CD14-positive monocyte (primary cell): Measurements from ENCODE around the gene MDFI. TPM values are rescaled to one million over a fixed set of nuclear protein-coding genes. Genes with fewer than 3 reads are reported as not detected.

Source experiments
- DNase-seq, 3 donors: peaks; one replicate each; pipeline ENCODE4 v3.0.0-alpha.2; 2011 to 2022
- H2AFZ ChIP-seq: 2 replicates; pipeline ENCODE4 v1.6.0; 2012; ENCODE audit warnings: mild to moderate bottlenecking, low read depth, low read length, inconsistent platforms; ENCODE audit not compliant: insufficient read depth, poor library complexity, severe bottlenecking
- H3K27ac ChIP-seq, 2 donors: 1 replicate in 1 of 2; 2 replicates in 1 of 2; pipeline ENCODE4 v1.5.1; 2012 to 2013; ENCODE audit warnings: low read length in 2 of 2, control low read depth in 1 of 2, inconsistent platforms in 1 of 2, low read depth in 1 of 2, mild to moderate bottlenecking in 1 of 2
- H3K27me3 ChIP-seq, 2 donors: one replicate each; pipeline versions ENCODE4 v1.6.0 to v1.6.1; 2011 to 2013; ENCODE audit warnings: low read length in 2 of 2; ENCODE audit not compliant: control insufficient read depth in 2 of 2, insufficient read depth in 2 of 2
- H3K36me3 ChIP-seq, 2 donors: replicated peaks in 1 of 2; 1 replicate in 1 of 2; 2 replicates in 1 of 2; pipeline versions ENCODE4 v1.5.1 to v1.6.1; 2012 to 2013; ENCODE audit warnings: low read length in 2 of 2, control low read depth in 1 of 2, inconsistent platforms in 1 of 2, mild to moderate bottlenecking in 1 of 2; ENCODE audit not compliant: insufficient read depth in 2 of 2, control insufficient read depth in 1 of 2
- H3K4me1 ChIP-seq, 2 donors: 1 replicate in 1 of 2; 2 replicates in 1 of 2; pipeline versions ENCODE4 v1.5.1 to v1.6.1; 2012 to 2013; ENCODE audit warnings: low read length in 2 of 2, control low read depth in 1 of 2, inconsistent platforms in 1 of 2, mild to moderate bottlenecking in 1 of 2, moderate library complexity in 1 of 2; ENCODE audit not compliant: insufficient read depth in 2 of 2, control insufficient read depth in 1 of 2
- H3K4me2 ChIP-seq: replicated peaks from 2 replicates; pipeline ENCODE3; 2012; ENCODE audit warnings: low read length, moderate library complexity, mild to moderate bottlenecking; ENCODE audit not compliant: poor library complexity, severe bottlenecking; ENCODE audit errors: extremely low read depth
- H3K4me3 ChIP-seq, 3 experiments: fragments of 200-600 bp in 1 of 3; sonication (generic) in 1 of 3; replicated peaks in 1 of 3; 1 replicate in 2 of 3; 2 replicates in 1 of 3; pipeline ENCODE4 v1.5.1; 2011 to 2013; ENCODE audit warnings: low read length in 3 of 3, mild to moderate bottlenecking in 3 of 3, control low read depth in 2 of 3, low read depth in 2 of 3, inconsistent platforms in 1 of 3, moderate library complexity in 1 of 3
- H3K79me2 ChIP-seq: 2 replicates; pipeline ENCODE4 v1.6.0; 2012; ENCODE audit warnings: mild to moderate bottlenecking, control low read depth, inconsistent platforms, low read length, moderate library complexity; ENCODE audit not compliant: insufficient read depth
- H3K9ac ChIP-seq: 2 replicates; pipeline ENCODE4 v1.6.0; 2017; ENCODE audit warnings: low read length, mild to moderate bottlenecking; ENCODE audit not compliant: insufficient read depth, poor library complexity, severe bottlenecking
- H3K9me3 ChIP-seq, 2 donors: replicated peaks in 1 of 2; 1 replicate in 1 of 2; 2 replicates in 1 of 2; pipeline versions ENCODE4 v1.5.1 to v1.6.1; 2012 to 2013; ENCODE audit warnings: low read length in 2 of 2, control low read depth in 1 of 2; ENCODE audit not compliant: control insufficient read depth in 1 of 2, insufficient read depth in 1 of 2
- H4K20me1 ChIP-seq: 2 replicates; pipeline ENCODE4 v1.6.0; 2012; ENCODE audit warnings: mild to moderate bottlenecking, low read length, control low read depth, moderate library complexity; ENCODE audit not compliant: insufficient read depth
- H3K27ac Mint-ChIP-seq, 7 donors: one replicate each; pipeline ENCODE4 v1.8.0; 2020; ENCODE audit warnings: mild to moderate bottlenecking in 7 of 7, mixed read lengths in 7 of 7, moderate library complexity in 6 of 7, inconsistent platforms in 2 of 7
- H3K27me3 Mint-ChIP-seq, 3 donors: one replicate each; pipeline ENCODE4 v1.8.0; 2021 to 2022; ENCODE audit warnings: low read depth in 3 of 3, mild to moderate bottlenecking in 3 of 3, mixed read lengths in 3 of 3, moderate library complexity in 3 of 3, inconsistent platforms in 1 of 3
- H3K36me3 Mint-ChIP-seq, 2 donors: one replicate each; pipeline ENCODE4 v1.8.0; 2020; ENCODE audit warnings: mixed read lengths in 2 of 2, inconsistent platforms in 1 of 2, mild to moderate bottlenecking in 1 of 2
- H3K4me1 Mint-ChIP-seq: one replicate; pipeline ENCODE4 v1.8.0; 2020; ENCODE audit warnings: mild to moderate bottlenecking, mixed read lengths
- H3K4me3 Mint-ChIP-seq, 2 donors: one replicate each; pipeline ENCODE4 v1.8.0; 2020; ENCODE audit warnings: mild to moderate bottlenecking in 2 of 2, mixed read lengths in 2 of 2, moderate library complexity in 1 of 2
- H3K9me3 Mint-ChIP-seq, 7 donors: one replicate each; pipeline ENCODE4 v1.8.0; 2020 to 2022; ENCODE audit warnings: mixed read lengths in 7 of 7, mild to moderate bottlenecking in 6 of 7, moderate library complexity in 6 of 7, inconsistent platforms in 2 of 7
- WGBS: methylation state at CpG from one replicate; pipeline ENCODE4 v1.1.5; 2013; ENCODE audit warnings: missing lambda C conversion rate; ENCODE audit not compliant: insufficient coverage; 5-methylcytosine and 5-hydroxymethylcytosine counted together
- intact Hi-C, 2 donors: fragments of 100-400 bp; cut with micrococcal nuclease; formaldehyde crosslinking; loops; one replicate each; pipeline versions ENCODE4 v1.15.0 to v1.15.1; 2023
- polyA plus RNA-seq, 3 donors: library from polyadenylated mRNA; depleted of rRNA in 1 of 3; unstranded in 2 of 3; stranded (reverse) in 1 of 3; fragments of 300-500 nt in 2 of 3; fragments of >200 nt in 1 of 3; fragmentation: Illumina TruSeq in 2 of 3; gene quantifications; 1 replicate in 2 of 3; 2 replicates in 1 of 3; pipeline ENCODE4 v1.2.3, GENCODE V29; 2012 to 2021
- TF ChIP-seq, protein P1 (sequence below): fragments of 200-600 bp; IDR thresholded peaks from one replicate; pipeline ENCODE4 v1.8.0; 2022; ENCODE audit warnings: antibody characterized with exemption, mild to moderate bottlenecking

MDFI gene
- polyA plus RNA-seq, 3 donors, result not detected

GRCh38 chr6:41699063-41699462 lies 60.8 kb downstream of the MDFI start:
- H4K20me1 ChIP-seq, result peaks cover 100% of the 10 kb centered on the region
- H3K27me3 ChIP-seq, result no peaks in the 10 kb centered on the region
- no peak for DNase-seq
- Mint-ChIP-seq H3K36me3 (peaks cover 46 to 54% of the 10 kb centered on the region in 2 donors), H3K27me3 (peaks cover 0 to 1% (median 0%) of the 10 kb centered on the region in 3 donors), H3K4me3 (no peak overlapping the region), H3K4me1 (peaks cover 12% of the 10 kb centered on the region), H3K9me3 (no peaks in the 10 kb centered on the region), H3K27ac (peak overlapping the region in 1 of 7 donors; percentile 12)
- no peak overlapping the region for H2AFZ ChIP-seq
- H3K4me2 ChIP-seq, result no peak overlapping the region
- 71% methylated on average over 1 of the region's 2 CpGs for WGBS
- intact Hi-C loops, result no loop called here
- H3K27ac ChIP-seq, result no peak overlapping the region
- H3K36me3 ChIP-seq, result peaks cover 31 to 78% of the 10 kb centered on the region in 2 donors
- H3K79me2 ChIP-seq, result peaks cover 45% of the 10 kb centered on the region
- TF ChIP-seq, protein P1, sequence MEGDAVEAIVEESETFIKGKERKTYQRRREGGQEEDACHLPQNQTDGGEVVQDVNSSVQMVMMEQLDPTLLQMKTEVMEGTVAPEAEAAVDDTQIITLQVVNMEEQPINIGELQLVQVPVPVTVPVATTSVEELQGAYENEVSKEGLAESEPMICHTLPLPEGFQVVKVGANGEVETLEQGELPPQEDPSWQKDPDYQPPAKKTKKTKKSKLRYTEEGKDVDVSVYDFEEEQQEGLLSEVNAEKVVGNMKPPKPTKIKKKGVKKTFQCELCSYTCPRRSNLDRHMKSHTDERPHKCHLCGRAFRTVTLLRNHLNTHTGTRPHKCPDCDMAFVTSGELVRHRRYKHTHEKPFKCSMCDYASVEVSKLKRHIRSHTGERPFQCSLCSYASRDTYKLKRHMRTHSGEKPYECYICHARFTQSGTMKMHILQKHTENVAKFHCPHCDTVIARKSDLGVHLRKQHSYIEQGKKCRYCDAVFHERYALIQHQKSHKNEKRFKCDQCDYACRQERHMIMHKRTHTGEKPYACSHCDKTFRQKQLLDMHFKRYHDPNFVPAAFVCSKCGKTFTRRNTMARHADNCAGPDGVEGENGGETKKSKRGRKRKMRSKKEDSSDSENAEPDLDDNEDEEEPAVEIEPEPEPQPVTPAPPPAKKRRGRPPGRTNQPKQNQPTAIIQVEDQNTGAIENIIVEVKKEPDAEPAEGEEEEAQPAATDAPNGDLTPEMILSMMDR, result no peak
- no peak overlapping the region for H3K9ac ChIP-seq
- H3K4me3 ChIP-seq, result no peak overlapping the region
- H3K9me3 ChIP-seq, result no peaks in the 10 kb centered on the region
- peaks cover 0 to 3% of the 10 kb centered on the region in 2 donors for H3K4me1 ChIP-seq

- 95% methylated on average over 8 of the region's 20 CpGs for WGBS
- Mint-ChIP-seq H3K27ac (peak overlapping the region in 4 of 7 donors; percentile 6 to 76 (median 53)), H3K27me3 (peaks cover 0 to 1% (median 0%) of the 10 kb centered on the region in 3 donors), H3K4me1 (peaks cover 25% of the 10 kb centered on the region), H3K9me3 (no peaks in the 10 kb centered on the region), H3K36me3 (peaks cover 52 to 63% of the 10 kb centered on the region in 2 donors), H3K4me3 (no peak overlapping the region)
- no peak overlapping the region for H3K4me3 ChIP-seq
- peaks cover 14 to 19% of the 10 kb centered on the region in 2 donors for H3K4me1 ChIP-seq
- H3K27ac ChIP-seq, result no peak overlapping the region
- H3K9ac ChIP-seq, result no peak overlapping the region
- no peaks in the 10 kb centered on the region for H3K27me3 ChIP-seq
- DNase-seq, result no peak
- no peak overlapping the region for H3K4me2 ChIP-seq
- H3K9me3 ChIP-seq, result no peaks in the 10 kb centered on the region
- H3K36me3 ChIP-seq, result peaks cover 31 to 79% of the 10 kb centered on the region in 2 donors
- intact Hi-C loops, result loop anchor here in 1 of 2 donors (5.0 to 10.0 kb wide), 2 partner anchors 37 to 74 kb away; partner anchors contain the start of genes FRS3 and TFEB
- H4K20me1 ChIP-seq, result peaks cover 100% of the 10 kb centered on the region
- TF ChIP-seq, protein P1, result no peak
- peaks cover 57% of the 10 kb centered on the region for H3K79me2 ChIP-seq
- no peak overlapping the region for H2AFZ ChIP-seq
Observed at GRCh38 chr6:41700463-41701347, 62.4 kb downstream of the MDFI start.
